ENCODE data around the gene ATR.
"Not testable (repeated sequence)": the region's sequence is repeated elsewhere in the genome, so short reads cannot be mapped to it uniquely, and the experiment has no call there.

ATR gene

DNA sequence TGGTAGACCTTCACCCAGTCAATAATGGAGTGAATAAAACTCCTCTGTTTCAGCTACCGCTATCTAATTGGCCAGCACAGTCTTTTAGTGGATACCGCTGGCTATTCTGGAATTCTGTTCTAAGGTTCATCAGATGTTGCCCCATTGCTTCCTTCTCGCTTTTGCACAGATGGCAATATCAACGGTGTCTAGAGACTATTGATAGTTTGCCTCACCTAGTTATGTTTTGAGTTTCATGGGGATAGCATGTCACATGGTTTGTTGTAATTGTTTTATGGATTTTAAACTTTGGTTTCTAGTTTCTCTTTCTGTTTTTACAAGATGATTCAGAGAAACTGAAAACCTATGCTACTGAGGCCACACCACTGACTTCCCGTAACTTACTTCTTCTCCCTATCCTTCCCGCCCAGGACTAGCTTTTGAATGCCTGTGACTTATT lies 132.7 kb downstream of the ATR start:
- TF ChIP-seq, protein P1, sequence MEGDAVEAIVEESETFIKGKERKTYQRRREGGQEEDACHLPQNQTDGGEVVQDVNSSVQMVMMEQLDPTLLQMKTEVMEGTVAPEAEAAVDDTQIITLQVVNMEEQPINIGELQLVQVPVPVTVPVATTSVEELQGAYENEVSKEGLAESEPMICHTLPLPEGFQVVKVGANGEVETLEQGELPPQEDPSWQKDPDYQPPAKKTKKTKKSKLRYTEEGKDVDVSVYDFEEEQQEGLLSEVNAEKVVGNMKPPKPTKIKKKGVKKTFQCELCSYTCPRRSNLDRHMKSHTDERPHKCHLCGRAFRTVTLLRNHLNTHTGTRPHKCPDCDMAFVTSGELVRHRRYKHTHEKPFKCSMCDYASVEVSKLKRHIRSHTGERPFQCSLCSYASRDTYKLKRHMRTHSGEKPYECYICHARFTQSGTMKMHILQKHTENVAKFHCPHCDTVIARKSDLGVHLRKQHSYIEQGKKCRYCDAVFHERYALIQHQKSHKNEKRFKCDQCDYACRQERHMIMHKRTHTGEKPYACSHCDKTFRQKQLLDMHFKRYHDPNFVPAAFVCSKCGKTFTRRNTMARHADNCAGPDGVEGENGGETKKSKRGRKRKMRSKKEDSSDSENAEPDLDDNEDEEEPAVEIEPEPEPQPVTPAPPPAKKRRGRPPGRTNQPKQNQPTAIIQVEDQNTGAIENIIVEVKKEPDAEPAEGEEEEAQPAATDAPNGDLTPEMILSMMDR (conservative IDR thresholded peaks at IDR 0.05), result no peak

GRCh38 chr3:142444343-142444742 lies 134.2 kb downstream of the ATR start:
- H3K27ac ChIP-seq, result no peak overlapping the region
- TF ChIP-seq, protein P1 (conservative IDR thresholded peaks at IDR 0.05), result no peak

More for the DNA sequence above, 132.7 kb downstream of the ATR start:
- H3K27ac ChIP-seq, result peak overlapping the region; percentile 91; the same call in 1 of the 2 replicates

DNA sequence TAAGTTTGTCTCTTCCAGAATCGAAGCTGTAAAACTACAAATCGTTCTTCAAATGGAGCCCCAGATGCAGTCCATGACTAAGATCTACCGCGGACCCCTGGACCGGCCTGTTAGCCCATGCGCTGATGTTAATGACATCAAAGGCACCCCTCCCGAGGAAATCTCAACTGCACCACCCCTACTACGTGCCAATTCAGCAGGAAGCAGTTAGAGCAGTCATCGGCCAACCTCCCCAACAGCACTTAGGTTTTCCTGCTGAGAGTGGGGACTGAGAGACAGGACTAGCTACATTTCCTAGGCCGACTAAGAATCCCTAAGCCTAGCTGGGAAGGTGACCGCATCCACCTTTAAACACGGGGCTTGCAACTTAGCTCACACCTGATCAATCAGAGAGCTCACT lies 135.5 kb downstream of the ATR start:
- not testable (repeated sequence) for H3K27ac ChIP-seq

GRCh38 chr3:142439499-142440220 lies 138.9 kb downstream of the ATR start:
- not testable (repeated sequence) for H3K27ac ChIP-seq

- H3K27ac ChIP-seq, result not testable (repeated sequence)
Measured at GRCh38 chr3:142438096-142438495, 140.4 kb downstream of the ATR start.

- H3K27ac ChIP-seq, result no peak overlapping the region
- TF ChIP-seq, protein P1 (conservative IDR thresholded peaks at IDR 0.05), result no peak
Measured at GRCh38 chr3:142436951-142437585, 141.5 kb downstream of the ATR start.

GRCh38 chr3:142434503-142434902 lies 144.0 kb downstream of the ATR start:
- H3K27ac ChIP-seq, result no peak overlapping the region
- TF ChIP-seq, protein P1 (conservative IDR thresholded peaks at IDR 0.05), result no peak

- H3K27ac ChIP-seq, result peak overlapping the region; percentile 21; the same call in 1 of the 2 replicates
- TF ChIP-seq, protein P1 (conservative IDR thresholded peaks at IDR 0.05), result no peak
Measured at GRCh38 chr3:142433110-142433509, 145.4 kb downstream of the ATR start.

DNA sequence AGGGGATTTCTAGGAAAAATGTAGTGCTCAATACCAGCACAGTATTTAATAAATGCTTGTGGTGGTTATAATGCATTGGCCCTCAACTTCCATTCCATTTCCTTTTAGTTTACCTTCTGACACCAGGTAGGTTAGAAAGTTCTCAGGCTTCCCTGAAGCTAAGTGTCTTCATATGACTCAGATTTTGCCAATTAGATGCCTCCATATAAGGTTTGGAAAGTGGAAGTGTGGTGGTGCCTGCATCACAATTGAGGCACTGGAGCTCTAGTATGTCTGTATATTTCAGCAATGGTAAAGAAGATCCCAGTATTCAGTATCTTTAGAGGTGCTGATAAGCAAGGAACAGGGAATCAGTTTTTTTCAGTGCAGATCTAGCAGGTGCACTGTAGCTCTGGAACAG lies 149.0 kb downstream of the ATR start:
- TF ChIP-seq, protein P1 (conservative IDR thresholded peaks at IDR 0.05), result no peak
- no peak overlapping the region for H3K27ac ChIP-seq

All from VCaP (cell line).